GM12874 (cell line): ENCODE measurements around the gene SPPL2C.

Experiments used
- TF ChIP-seq, protein P1 (sequence below): IDR thresholded peaks from 2 replicates; pipeline ENCODE4 v1.5.1; 2011; ENCODE audit warnings: low read depth, mild to moderate bottlenecking, control low read depth, low read length, moderate library complexity; ENCODE audit not compliant: insufficient read depth

The SPPL2C gene

DNA sequence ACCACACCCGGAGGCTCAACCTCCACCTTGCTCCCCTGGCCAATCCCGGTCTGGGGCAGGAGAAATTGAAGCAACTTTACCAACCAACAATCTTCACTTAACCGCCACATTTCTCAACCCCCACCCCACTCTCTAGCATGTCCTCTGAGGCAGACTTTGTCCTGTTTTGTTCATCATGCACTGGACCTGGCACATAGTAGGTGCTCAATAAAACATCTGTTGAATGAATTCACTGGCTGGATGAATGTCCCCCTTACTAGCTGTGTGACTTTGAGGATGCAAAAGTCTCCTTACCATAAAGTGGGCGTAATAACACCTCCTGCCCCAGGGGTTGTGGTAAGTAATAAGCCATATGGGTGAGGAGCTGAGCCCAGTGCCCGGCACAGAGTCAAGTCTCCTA is 5.8 kb downstream of the SPPL2C start:
- TF ChIP-seq, protein P1, sequence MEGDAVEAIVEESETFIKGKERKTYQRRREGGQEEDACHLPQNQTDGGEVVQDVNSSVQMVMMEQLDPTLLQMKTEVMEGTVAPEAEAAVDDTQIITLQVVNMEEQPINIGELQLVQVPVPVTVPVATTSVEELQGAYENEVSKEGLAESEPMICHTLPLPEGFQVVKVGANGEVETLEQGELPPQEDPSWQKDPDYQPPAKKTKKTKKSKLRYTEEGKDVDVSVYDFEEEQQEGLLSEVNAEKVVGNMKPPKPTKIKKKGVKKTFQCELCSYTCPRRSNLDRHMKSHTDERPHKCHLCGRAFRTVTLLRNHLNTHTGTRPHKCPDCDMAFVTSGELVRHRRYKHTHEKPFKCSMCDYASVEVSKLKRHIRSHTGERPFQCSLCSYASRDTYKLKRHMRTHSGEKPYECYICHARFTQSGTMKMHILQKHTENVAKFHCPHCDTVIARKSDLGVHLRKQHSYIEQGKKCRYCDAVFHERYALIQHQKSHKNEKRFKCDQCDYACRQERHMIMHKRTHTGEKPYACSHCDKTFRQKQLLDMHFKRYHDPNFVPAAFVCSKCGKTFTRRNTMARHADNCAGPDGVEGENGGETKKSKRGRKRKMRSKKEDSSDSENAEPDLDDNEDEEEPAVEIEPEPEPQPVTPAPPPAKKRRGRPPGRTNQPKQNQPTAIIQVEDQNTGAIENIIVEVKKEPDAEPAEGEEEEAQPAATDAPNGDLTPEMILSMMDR: no peak

DNA sequence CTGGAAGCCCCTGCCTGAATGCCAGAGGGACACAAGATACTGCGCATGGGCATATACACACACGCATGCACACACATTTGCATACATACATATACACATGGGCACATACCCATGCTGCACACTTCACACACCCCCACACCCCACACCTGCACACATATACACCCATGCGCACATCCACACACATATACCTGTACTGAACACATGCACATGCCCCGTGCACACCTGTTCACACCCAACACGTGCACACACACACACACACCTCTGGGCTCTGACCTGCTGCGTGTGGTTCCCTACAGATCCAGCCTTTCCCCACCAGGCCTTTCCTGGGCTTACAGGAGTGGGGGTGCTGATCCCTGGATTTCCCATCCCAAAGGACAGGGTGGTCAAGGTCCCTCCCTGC is 6.3 kb downstream of the SPPL2C start:
- TF ChIP-seq, protein P1: no peak

DNA sequence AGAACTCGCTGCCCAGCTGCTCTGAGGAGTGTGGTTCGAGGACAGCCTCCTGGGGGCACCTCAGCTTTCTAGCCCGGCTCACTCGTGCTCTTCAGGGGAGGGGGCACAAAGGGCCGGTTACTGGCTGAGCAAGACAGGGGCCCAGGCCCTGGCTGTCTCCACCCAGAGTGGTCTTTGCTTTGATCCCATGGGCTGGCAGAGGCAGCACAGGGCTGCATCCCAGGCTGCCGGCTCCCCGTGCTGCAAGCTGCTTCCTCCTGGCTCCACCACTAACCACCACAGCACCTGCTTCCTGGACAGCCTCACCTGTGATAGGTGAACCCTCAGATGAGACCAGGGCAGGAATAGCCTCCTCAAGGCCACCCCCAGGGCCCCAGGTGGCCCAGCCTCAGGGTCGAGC is 6.8 kb downstream of the SPPL2C start:
- TF ChIP-seq, protein P1: no peak

DNA sequence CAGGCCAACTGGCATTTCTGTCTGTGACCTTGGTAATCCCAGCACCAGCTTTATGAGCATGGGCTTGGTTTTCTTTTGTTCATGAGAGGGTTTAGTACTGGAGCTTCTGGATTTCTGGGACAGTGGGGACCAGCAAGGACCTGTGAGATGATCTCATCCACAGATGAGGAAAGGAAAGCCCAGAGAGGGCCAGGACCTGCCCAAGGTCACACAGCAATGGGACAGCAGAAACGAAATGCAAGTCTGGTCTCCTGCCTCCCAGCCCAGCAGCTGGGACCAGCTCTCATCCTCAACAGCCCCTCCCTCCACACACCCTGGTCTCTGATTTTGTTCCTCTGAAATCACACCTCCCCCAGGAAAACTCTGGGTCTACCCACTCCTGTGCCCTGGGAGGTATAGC is 7.2 kb downstream of the SPPL2C start:
- TF ChIP-seq, protein P1: no peak

DNA sequence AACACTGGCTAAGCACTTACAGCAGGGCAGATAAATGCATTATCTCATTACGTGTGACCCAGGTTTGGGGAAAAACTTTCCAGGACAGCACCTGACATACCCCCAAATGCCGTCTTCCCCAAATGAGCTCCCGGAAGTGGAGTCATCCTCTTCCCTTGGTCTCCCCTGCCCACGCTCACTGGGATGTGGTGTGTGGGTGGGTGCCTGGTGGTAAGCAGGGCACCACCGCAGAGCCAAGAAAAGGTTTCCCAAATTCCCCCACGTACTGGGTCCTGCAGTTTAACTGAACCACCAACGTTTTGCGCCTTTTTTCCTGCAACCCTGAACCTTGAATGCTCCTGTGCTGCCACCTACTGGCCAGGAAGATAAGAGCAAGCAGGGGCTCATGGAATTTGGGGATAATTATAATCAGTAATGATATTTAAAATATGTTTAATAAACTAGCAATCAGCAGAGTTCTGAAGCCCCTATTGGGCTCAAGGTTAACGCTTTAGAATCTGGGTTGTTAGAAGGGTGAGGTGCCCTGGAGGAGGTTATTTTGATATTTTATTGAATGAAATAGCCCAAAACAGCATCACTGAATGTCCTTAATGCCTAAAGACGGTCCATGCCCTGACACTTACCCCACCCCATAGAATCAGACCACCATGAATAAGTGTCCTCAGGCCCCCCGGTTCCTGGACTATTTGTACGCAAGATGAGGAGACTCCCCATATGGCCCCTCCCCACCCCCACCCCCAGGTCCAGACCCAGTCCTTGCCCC is 8.0 kb downstream of the SPPL2C start:
- TF ChIP-seq, protein P1: peak; percentile 73

DNA sequence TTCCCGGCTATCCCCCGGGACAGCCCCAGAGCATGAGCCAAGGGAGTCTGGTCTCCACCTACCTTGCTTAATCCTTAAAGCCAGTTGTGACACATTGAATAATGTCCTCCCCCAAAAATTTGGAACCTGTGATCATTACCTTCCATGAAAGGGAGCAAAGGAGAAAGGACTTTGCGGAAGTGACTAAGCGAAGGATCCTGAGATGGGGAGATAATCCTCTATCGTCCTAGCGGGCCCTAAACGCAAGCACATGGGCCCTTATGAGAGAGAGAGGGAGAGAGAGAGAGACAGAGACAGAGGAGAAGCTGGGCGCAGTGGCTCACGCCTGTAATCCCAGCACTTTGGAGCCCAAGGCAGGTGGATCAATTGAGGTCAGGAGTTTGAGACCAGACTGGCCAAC is 9.5 kb downstream of the SPPL2C start:
- TF ChIP-seq, protein P1: no peak

DNA sequence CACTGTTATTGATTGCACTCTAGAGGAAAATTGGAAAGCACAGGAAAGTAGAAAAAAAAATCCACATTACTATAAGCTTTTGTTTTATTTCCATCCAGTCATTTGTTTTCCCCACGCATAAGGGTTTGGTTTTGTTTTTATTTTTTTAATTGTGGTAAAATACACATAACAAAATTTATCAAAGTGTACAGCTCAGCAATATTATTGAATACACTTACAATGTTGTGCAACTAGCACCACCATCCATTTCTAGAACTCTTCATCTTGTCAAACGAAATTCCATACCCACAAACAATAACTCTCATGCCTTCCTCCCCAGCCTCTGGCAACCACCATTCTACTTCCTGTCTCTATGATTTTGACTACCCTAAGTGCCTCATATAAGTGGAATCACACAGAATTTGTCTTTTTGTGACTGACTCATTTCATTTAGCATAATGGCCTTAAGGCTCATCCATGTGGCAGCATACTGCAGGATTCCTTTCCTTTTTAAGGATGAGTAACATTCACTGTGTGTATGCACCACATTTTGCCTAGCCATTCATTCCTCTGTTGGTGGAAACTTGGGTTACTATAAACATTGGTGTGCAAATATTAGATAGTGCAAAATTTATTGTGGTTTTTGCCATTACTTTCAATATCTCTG is 11.1 kb downstream of the SPPL2C start:
- TF ChIP-seq, protein P1: no peak
